ENCODE results near the gene ACER1. TPM values are rescaled to one million over a fixed set of nuclear protein-coding genes. Genes with fewer than 3 reads are reported as not detected.

The ACER1 gene
- total RNA-seq, 1 donor from 2014 or later, result not detected

DNA sequence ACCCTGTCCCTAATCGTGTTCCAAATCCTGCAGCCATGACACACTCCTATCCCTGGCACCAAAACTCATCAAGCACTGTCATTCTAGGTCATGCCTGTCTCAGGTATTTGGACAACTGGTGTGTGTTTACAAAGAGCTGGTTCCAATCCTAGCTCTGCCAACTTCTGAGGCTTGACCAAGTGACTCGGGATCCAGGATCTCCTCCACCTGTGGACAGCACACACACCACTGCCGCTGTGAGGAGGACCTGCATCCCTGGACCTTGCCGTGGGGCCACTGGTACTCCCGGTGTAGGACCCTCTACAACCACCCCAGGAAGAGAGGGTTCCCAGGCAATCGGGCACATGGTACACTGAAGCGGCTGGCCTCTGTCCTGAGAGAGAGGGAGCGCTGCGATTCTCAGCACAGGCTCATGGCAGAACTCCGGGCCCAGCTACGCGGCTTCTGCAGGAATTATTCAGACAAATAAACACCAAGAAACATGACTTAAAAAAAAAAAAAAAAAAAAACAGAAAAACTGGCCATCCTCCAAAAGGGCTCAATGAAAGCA lies 74.0 kb downstream of the ACER1 start:
- Mint-ChIP-seq H3K4me1 (peaks cover 7% of the 10 kb centered on the region), H3K27ac (ENCODE audit: unreplicated experiment) (no peak overlapping the region), H3K4me3 (no peak overlapping the region), H3K36me3 (ENCODE audit: low read depth) (no peaks in the 10 kb centered on the region), H3K9me3 (no peaks in the 10 kb centered on the region), H3K27me3 (ENCODE audit: low read depth) (no peaks in the 10 kb centered on the region)
- TF ChIP-seq, protein P1, sequence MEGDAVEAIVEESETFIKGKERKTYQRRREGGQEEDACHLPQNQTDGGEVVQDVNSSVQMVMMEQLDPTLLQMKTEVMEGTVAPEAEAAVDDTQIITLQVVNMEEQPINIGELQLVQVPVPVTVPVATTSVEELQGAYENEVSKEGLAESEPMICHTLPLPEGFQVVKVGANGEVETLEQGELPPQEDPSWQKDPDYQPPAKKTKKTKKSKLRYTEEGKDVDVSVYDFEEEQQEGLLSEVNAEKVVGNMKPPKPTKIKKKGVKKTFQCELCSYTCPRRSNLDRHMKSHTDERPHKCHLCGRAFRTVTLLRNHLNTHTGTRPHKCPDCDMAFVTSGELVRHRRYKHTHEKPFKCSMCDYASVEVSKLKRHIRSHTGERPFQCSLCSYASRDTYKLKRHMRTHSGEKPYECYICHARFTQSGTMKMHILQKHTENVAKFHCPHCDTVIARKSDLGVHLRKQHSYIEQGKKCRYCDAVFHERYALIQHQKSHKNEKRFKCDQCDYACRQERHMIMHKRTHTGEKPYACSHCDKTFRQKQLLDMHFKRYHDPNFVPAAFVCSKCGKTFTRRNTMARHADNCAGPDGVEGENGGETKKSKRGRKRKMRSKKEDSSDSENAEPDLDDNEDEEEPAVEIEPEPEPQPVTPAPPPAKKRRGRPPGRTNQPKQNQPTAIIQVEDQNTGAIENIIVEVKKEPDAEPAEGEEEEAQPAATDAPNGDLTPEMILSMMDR (conservative IDR thresholded peaks at IDR 0.05), result no peak
- DNase-seq (ENCODE audit: low read depth, low spot score), result no peak

DNA sequence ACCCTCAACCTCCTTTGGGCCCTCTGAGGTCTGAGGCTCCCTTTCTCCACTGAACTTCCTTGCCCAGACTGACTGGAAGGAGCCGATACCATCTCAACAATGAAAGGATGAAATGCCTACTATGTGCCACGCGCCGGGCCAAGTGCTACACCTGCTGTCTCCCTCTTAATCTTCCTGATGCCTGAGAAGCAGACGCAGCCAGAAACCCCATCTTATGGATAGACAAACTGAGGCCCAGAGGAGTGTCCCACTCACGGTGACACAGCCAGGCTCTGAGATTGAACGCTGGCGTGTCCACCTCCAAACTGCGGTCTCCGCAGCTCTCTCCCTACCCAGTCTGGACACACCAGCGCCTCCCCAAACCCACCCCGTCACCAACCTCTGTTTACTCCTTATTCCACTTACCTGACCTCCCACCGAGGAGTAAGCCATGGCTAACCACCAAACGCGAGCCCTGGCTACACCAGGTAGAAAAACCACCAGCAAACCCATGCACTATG lies 74.5 kb downstream of the ACER1 start:
- DNase-seq (ENCODE audit: low read depth, low spot score), result no peak
- Mint-ChIP-seq H3K9me3 (no peaks in the 10 kb centered on the region), H3K4me3 (no peak overlapping the region), H3K36me3 (ENCODE audit: low read depth) (no peaks in the 10 kb centered on the region), H3K27me3 (ENCODE audit: low read depth) (no peaks in the 10 kb centered on the region), H3K4me1 (peaks cover 8% of the 10 kb centered on the region), H3K27ac (ENCODE audit: unreplicated experiment) (no peak overlapping the region)
- TF ChIP-seq, protein P1 (conservative IDR thresholded peaks at IDR 0.05), result no peak

Other genes starting within 250 kb of the ACER1 start
- 17.2 and 19.2 TPM in 2 replicates for gene RFX2, start 223.1 kb downstream of the ACER1 start, total RNA-seq
- gene ACSBG2, start 197.9 kb downstream of the ACER1 start, total RNA-seq, result not detected in 2 replicates
- 86.4 and 96.5 TPM in 2 replicates for gene MLLT1, start 53.6 kb downstream of the ACER1 start, total RNA-seq
- gene CLPP, start 27.9 kb upstream of the ACER1 start, total RNA-seq, result 86.3 and 93.0 TPM in 2 replicates
- gene ALKBH7, start 39.2 kb upstream of the ACER1 start, total RNA-seq, result 66.4 and 68.8 TPM in 2 replicates
- 4.1 and 4.4 TPM in 2 replicates for gene PSPN, start 42.3 kb upstream of the ACER1 start, total RNA-seq
- 65.9 and 70.3 TPM in 2 replicates for gene GTF2F1, start 59.6 kb upstream of the ACER1 start, total RNA-seq
- gene KHSRP, start 91.2 kb upstream of the ACER1 start, total RNA-seq, result 678 and 690 TPM in 2 replicates
- gene SLC25A41, start 100.2 kb upstream of the ACER1 start, total RNA-seq, result 1.2 and 1.6 TPM in 2 replicates
- 72.2 and 73.2 TPM in 2 replicates for gene SLC25A23, start 126.2 kb upstream of the ACER1 start, total RNA-seq
- not detected in 2 replicates for gene CRB3, start 130.7 kb upstream of the ACER1 start, total RNA-seq
- not detected in 2 replicates for gene DENND1C, start 148.2 kb upstream of the ACER1 start, total RNA-seq
- gene TUBB4A, start 168.7 kb upstream of the ACER1 start, total RNA-seq, result 27.7 and 39.9 TPM in 2 replicates
- 1.3 and 1.4 TPM in 2 replicates for gene TNFSF9, start 197.4 kb upstream of the ACER1 start, total RNA-seq